Endothelial cell of umbilical vein (primary cell): ENCODE measurements around the gene SIN3A. TPM values are rescaled to one million over a fixed set of nuclear protein-coding genes. Genes with fewer than 3 reads are reported as not detected.

Source experiments
- BruUV-seq: library from RNA; stranded (reverse); fragments of 400-500 nt; replicated peaks from 2 replicates; lab custom pipeline; 2021; lab: Mats Ljungman, UMichigan
- CTCF ChIA-PET: fragments of 300-600, 350-600 bp; sonication (Branson Sonifier 250); formaldehyde crosslinking; loops from one replicate; lab custom pipeline; 2021; ENCODE audit warnings: antibody characterized with exemption, inconsistent platforms; lab: Charles Lee
- POLR2A ChIA-PET: fragments of 300-600, 350-600 bp; sonication (Branson Sonifier 250); formaldehyde crosslinking; loops from one replicate; lab custom pipeline; 2021; ENCODE audit warnings: antibody characterized with exemption, inconsistent platforms; lab: Charles Lee
- DNase-seq: peaks from one replicate; pipeline ENCODE4 v3.0.0-alpha.2; 2011; ENCODE audit warnings: low read depth, low spot score
- FAIRE-seq: peaks from 2 replicates; lab custom pipeline; 2011; peaks lifted over from hg19 to GRCh38; lab: Jason Lieb, UNC
- H2AFZ ChIP-seq: 2 replicates; pipeline ENCODE4 v1.6.0; 2012; ENCODE audit warnings: low read depth, low read length, control low read depth, inconsistent platforms
- H3K27ac ChIP-seq: 2 replicates; pipeline ENCODE4 v1.5.1; 2011; ENCODE audit warnings: low read depth, mild to moderate bottlenecking, control low read depth, low read length, moderate library complexity; ENCODE audit not compliant: insufficient read depth
- H3K27me3 ChIP-seq, 2 experiments: 2 replicates each; pipeline versions ENCODE4 v1.6.0 to v1.6.1; 2011; ENCODE audit warnings: low read length in 2 of 2, mixed read lengths in 1 of 2; ENCODE audit not compliant: control insufficient read depth in 2 of 2, insufficient read depth in 2 of 2
- H3K36me3 ChIP-seq, 2 experiments: 2 replicates in 1 of 2; 3 replicates in 1 of 2; pipeline ENCODE4 v1.5.1; 2011; ENCODE audit warnings: low read length in 2 of 2, mild to moderate bottlenecking in 1 of 2, moderate library complexity in 1 of 2; ENCODE audit not compliant: control insufficient read depth in 2 of 2, insufficient read depth in 2 of 2; ENCODE audit errors: extremely low read depth in 1 of 2
- H3K4me1 ChIP-seq: 3 replicates; pipeline ENCODE4 v1.5.1; 2011; ENCODE audit warnings: mild to moderate bottlenecking, low read length; ENCODE audit not compliant: control insufficient read depth, insufficient read depth; ENCODE audit errors: extremely low read depth
- H3K4me2 ChIP-seq: 2 replicates; pipeline ENCODE4 v1.6.1; 2011; ENCODE audit warnings: low read length, control low read depth, mixed read lengths; ENCODE audit not compliant: insufficient read depth
- H3K4me3 ChIP-seq, 3 experiments: fragments of 200-600 bp in 1 of 3; sonication (generic), shearing (Covaris generic) in 1 of 3; replicated peaks in 1 of 3; 2 replicates each; pipeline ENCODE4 v1.5.1; 2011 to 2016; ENCODE audit warnings: control low read depth in 3 of 3, low read length in 3 of 3, mild to moderate bottlenecking in 2 of 3, inconsistent platforms in 1 of 3, low read depth in 1 of 3, moderate library complexity in 1 of 3; ENCODE audit not compliant: insufficient read depth in 1 of 3
- H3K79me2 ChIP-seq: 2 replicates; pipeline ENCODE4 v1.6.0; 2012; ENCODE audit warnings: low read length, inconsistent platforms; ENCODE audit not compliant: control insufficient read depth, insufficient read depth
- H3K9ac ChIP-seq: replicated peaks from 2 replicates; pipeline ENCODE3; 2011; ENCODE audit warnings: low read length, control low read depth; ENCODE audit not compliant: insufficient read depth; ENCODE audit errors: extremely low read depth
- H3K9me1 ChIP-seq: replicated peaks from 3 replicates; pipeline ENCODE4 v1.6.0; 2011; ENCODE audit warnings: mild to moderate bottlenecking, low read length; ENCODE audit not compliant: control insufficient read depth, insufficient read depth; ENCODE audit errors: extremely low read depth
- H3K9me3 ChIP-seq: replicated peaks from 2 replicates; pipeline ENCODE4 v1.5.1; 2012; ENCODE audit warnings: low read length, inconsistent platforms; ENCODE audit not compliant: control insufficient read depth, insufficient read depth
- H4K20me1 ChIP-seq: replicated peaks from 2 replicates; pipeline ENCODE3; 2011; ENCODE audit warnings: mild to moderate bottlenecking, low read length; ENCODE audit not compliant: control insufficient read depth, insufficient read depth; ENCODE audit errors: extremely low read depth
- CTCF ChIP-seq, 2 donors: IDR thresholded peaks; 1 replicate in 1 of 2; 2 replicates in 1 of 2; pipeline ENCODE4 v1.5.1; 2011; ENCODE audit warnings: low read length in 2 of 2, mild to moderate bottlenecking in 2 of 2, moderate library complexity in 2 of 2, control low read depth in 1 of 2, inconsistent platforms in 1 of 2, low read depth in 1 of 2; ENCODE audit not compliant: insufficient read depth in 1 of 2; ENCODE audit errors: extremely low read depth in 1 of 2
- EZH2 ChIP-seq: IDR thresholded peaks from 2 replicates; pipeline ENCODE4 v1.6.1; 2012; ENCODE audit warnings: borderline replicate concordance, low read depth, mild to moderate bottlenecking, moderate library complexity, low read length, inconsistent platforms; ENCODE audit not compliant: severe bottlenecking
- FOS ChIP-seq: IDR thresholded peaks from 2 replicates; pipeline ENCODE4 v1.6.1; 2011; ENCODE audit warnings: mild to moderate bottlenecking, low read length, moderate library complexity, borderline replicate concordance; ENCODE audit not compliant: insufficient read depth
- GATA2 ChIP-seq: IDR thresholded peaks from 2 replicates; pipeline ENCODE4 v1.7.0; 2011; ENCODE audit warnings: low read depth, mild to moderate bottlenecking, moderate library complexity, mixed read lengths, low read length; ENCODE audit not compliant: insufficient read length, insufficient read depth
- JUN ChIP-seq: IDR thresholded peaks from 2 replicates; pipeline ENCODE4 v1.6.1; 2011; ENCODE audit warnings: borderline replicate concordance, low read depth; ENCODE audit not compliant: insufficient read length, insufficient read depth
- MAX ChIP-seq: IDR thresholded peaks from 2 replicates; pipeline ENCODE4 v1.6.1; 2011; ENCODE audit not compliant: insufficient read depth, insufficient read length
- MYC ChIP-seq: IDR thresholded peaks from one replicate; pipeline ENCODE4 v1.6.1; 2011; ENCODE audit warnings: mild to moderate bottlenecking, low read depth, low read length
- POLR2A ChIP-seq: IDR thresholded peaks from 2 replicates; pipeline ENCODE4 v1.6.1; 2012; ENCODE audit warnings: low read depth, mild to moderate bottlenecking, control low read depth, low read length
- POLR2AphosphoS5 ChIP-seq: IDR thresholded peaks from 2 replicates; pipeline ENCODE4 v1.6.1; 2012; ENCODE audit warnings: low read depth, mild to moderate bottlenecking, control low read depth, low read length, moderate library complexity; ENCODE audit not compliant: insufficient read depth
- dilution Hi-C: fragments of 300-500 bp; cut with MboI; formaldehyde crosslinking; loops from one replicate; pipeline ENCODE4 v1.15.0; 2019; ENCODE audit warnings: low sequenced_read_pairs; ENCODE audit not compliant: extremely low pct_ligation_motif_present
- intact Hi-C: fragments of 100-400 bp; cut with micrococcal nuclease; formaldehyde crosslinking; loops from one replicate; pipeline ENCODE4 v1.10.0; 2022
- polyA plus RNA-seq, 4 experiments: library from polyadenylated mRNA; depleted of rRNA in 3 of 4; stranded (reverse) in 3 of 4; unstranded in 1 of 4; fragments of >200 nt; gene quantifications; 2 replicates each; pipeline versions ENCODE4 v1.2.1 to v1.2.3, GENCODE V29; 2011 to 2012; ENCODE audit warnings: missing spikeins in 1 of 4
- total RNA-seq: library from RNA; stranded (reverse); gene quantifications from 2 replicates; pipeline ENCODE4 v1.2.3, GENCODE V29; 2021

The SIN3A gene
- total and polyA plus RNA-seq, 2 donors (not counting 3 experiments of a cell fraction or from before 2014, with no cell fraction given) = 30.6 to 44.5 TPM

GRCh38 chr15:75403892-75404291 is 47.6 kb downstream of the SIN3A start:
- CTCF ChIA-PET = interaction anchor here (1.1 kb wide), 1 partner anchor 10 kb away, joined by 3 read pairs; no protein-coding TSS in a partner anchor
- Histone ChIP-seq H3K4me2 (no peak overlapping the region), H3K27me3 (no peaks in the 10 kb centered on the region), H3K9me1 (no peaks in the 10 kb centered on the region), H3K79me2 (no peaks in the 10 kb centered on the region), H3K9ac (no peak overlapping the region), H3K4me3 (no peak overlapping the region), H3K36me3 (peaks cover 9 to 16% of the 10 kb centered on the region in 2 experiments), H3K4me1 (no peaks in the 10 kb centered on the region), H3K27ac (no peak overlapping the region), H4K20me1 (no peaks in the 10 kb centered on the region), H3K9me3 (no peaks in the 10 kb centered on the region), H2AFZ (no peak overlapping the region)
- FAIRE-seq (no peak), DNase-seq (no peak)
- TF ChIP-seq POLR2A = no peak
- TF ChIP-seq MYC = no peak
- no peak for TF ChIP-seq POLR2AphosphoS5
- no peak for TF ChIP-seq GATA2
- TF ChIP-seq EZH2 = no peak
- TF ChIP-seq MAX = no peak
- TF ChIP-seq JUN = no peak
- TF ChIP-seq FOS = no peak
- no peak for TF ChIP-seq CTCF (IDR thresholded peaks at IDR 0.05; ENCODE audit: extremely low read depth in 1 of 2, insufficient read depth in 1 of 2, low read depth in 1 of 2, low read length in 2 of 2)
- BruUV-seq = no TSS peak
- intact Hi-C loops = no loop called here
- POLR2A ChIA-PET = no interaction called here
- dilution Hi-C loops = no loop called here
